Measurements from ENCODE around the gene CHRM5. TPM values are rescaled to one million over a fixed set of nuclear protein-coding genes. Genes with fewer than 3 reads are reported as not detected.

Gene CHRM5
- total RNA-seq, 1 donor from 2014 or later, result not detected

DNA sequence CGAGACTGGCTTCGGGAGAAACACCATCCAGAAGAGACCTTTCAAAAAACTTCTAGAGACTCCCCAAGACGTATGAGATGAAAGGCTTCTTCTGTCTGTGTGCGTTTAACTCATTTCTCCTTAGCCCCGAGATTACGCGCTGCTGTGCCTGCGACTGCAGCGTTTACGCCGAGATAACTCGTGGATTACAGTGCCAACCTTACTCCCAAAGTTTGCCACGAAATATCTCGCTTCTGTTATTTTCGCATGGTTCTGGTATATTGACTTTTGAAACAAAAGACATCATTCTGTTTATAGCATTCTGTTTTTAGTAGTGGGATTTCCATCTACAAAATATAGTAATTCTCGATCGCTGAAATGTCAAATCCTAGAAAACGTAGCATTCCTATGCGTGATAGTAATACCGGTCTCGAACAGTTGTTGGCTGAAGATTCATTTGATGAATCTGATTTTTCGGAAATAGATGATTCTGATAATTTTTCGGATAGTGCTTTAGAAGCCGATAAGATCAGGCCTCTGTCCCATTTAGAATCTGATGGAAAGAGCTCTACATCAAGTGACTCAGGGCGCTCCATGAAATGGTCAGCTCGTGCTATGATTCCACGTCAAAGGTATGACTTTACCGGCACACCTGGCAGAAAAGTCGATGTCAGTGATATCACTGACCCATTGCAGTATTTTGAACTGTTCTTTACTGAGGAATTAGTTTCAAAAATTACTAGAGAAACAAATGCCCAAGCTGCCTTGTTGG lies 134.1 kb downstream of the CHRM5 start:
- intact Hi-C loops (cut with DNase I), result loop anchor here (1.0 to 5.0 kb wide), 4 partner anchors 108 to 885 kb away; partner anchors contain the start of genes KATNBL1, NOP10, NUTM1 and ZNF770
- no peak for DNase-seq (ENCODE audit: low spot score in 2 of 2)
- Histone ChIP-seq H3K9me3 (no peaks in the 10 kb centered on the region), H3K27ac (peak overlapping the region; percentile 79 to 86), H3K4me3 (peak overlapping the region; percentile 85 to 86), H3K36me3 (no peaks in the 10 kb centered on the region), H3K4me1 (peaks cover 0 to 3% of the 10 kb centered on the region in 2 donors), H3K27me3 (no peaks in the 10 kb centered on the region)
- TF ChIP-seq, protein P1, sequence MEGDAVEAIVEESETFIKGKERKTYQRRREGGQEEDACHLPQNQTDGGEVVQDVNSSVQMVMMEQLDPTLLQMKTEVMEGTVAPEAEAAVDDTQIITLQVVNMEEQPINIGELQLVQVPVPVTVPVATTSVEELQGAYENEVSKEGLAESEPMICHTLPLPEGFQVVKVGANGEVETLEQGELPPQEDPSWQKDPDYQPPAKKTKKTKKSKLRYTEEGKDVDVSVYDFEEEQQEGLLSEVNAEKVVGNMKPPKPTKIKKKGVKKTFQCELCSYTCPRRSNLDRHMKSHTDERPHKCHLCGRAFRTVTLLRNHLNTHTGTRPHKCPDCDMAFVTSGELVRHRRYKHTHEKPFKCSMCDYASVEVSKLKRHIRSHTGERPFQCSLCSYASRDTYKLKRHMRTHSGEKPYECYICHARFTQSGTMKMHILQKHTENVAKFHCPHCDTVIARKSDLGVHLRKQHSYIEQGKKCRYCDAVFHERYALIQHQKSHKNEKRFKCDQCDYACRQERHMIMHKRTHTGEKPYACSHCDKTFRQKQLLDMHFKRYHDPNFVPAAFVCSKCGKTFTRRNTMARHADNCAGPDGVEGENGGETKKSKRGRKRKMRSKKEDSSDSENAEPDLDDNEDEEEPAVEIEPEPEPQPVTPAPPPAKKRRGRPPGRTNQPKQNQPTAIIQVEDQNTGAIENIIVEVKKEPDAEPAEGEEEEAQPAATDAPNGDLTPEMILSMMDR (IDR thresholded peaks at IDR 0.05), result no peak

- H3K9me3 ChIP-seq, result no peaks in the 10 kb centered on the region
- TF ChIP-seq, protein P1 (IDR thresholded peaks at IDR 0.05), result no peak
- intact Hi-C loops (cut with DNase I), result no loop called here
These were observed 138.1 kb downstream of the CHRM5 start for GRCh38 chr15:34106423-34106822.

DNA sequence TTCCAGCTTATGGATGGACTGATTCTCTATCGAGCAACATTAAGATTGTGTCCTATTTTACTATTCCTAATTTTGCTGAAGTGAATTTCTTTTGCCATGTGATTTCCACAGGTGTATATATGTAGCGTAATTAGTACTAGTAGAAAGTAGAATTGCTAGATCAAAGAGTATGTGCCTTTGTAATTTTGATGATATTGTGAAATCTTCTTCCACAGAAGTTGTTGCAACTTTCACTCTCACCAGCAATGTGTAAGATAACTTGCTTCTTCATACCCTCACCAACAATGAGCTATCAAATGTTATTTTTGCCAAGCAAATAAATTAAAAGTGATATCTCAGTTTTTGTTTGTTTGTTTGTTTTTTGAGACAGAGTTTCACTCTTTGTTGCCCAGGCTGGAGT lies 139.0 kb downstream of the CHRM5 start:
- H3K4me3 ChIP-seq, result no peak overlapping the region
- intact Hi-C loops (cut with DNase I), result no loop called here
- H3K27me3 ChIP-seq, result no peaks in the 10 kb centered on the region
- peaks cover 0 to 3% of the 10 kb centered on the region in 2 donors for H3K4me1 ChIP-seq
- DNase-seq (ENCODE audit: low spot score in 2 of 2), result no peak
- no peaks in the 10 kb centered on the region for H3K9me3 ChIP-seq
- H3K27ac ChIP-seq, result no peak overlapping the region
- TF ChIP-seq, protein P1 (IDR thresholded peaks at IDR 0.05), result no peak
- no peaks in the 10 kb centered on the region for H3K36me3 ChIP-seq

More at GRCh38 chr15:34106423-34106822, 138.1 kb downstream of the CHRM5 start:
- Histone ChIP-seq H3K27me3 (no peaks in the 10 kb centered on the region), H3K36me3 (no peaks in the 10 kb centered on the region), H3K4me3 (no peak overlapping the region), H3K4me1 (peaks cover 0 to 3% of the 10 kb centered on the region in 2 donors), H3K27ac (no peak overlapping the region)
- no peak for DNase-seq (ENCODE audit: low spot score in 2 of 2)

- TF ChIP-seq, protein P1 (IDR thresholded peaks at IDR 0.05), result peak in 2 of 3 experiments; percentile 24 to 35
- Histone ChIP-seq H3K4me3 (no peak overlapping the region), H3K27ac (no peak overlapping the region), H3K27me3 (no peaks in the 10 kb centered on the region), H3K4me1 (no peaks in the 10 kb centered on the region), H3K36me3 (no peaks in the 10 kb centered on the region), H3K9me3 (no peaks in the 10 kb centered on the region)
- no peak for DNase-seq (ENCODE audit: low spot score in 2 of 2)
- intact Hi-C loops (cut with DNase I), result no loop called here
These were observed 141.7 kb downstream of the CHRM5 start for GRCh38 chr15:34109797-34110663.

- H3K4me3 ChIP-seq, result no peak overlapping the region
- H3K4me1 ChIP-seq, result no peaks in the 10 kb centered on the region
- no peak for DNase-seq (ENCODE audit: low spot score in 2 of 2)
- no peak overlapping the region for H3K27ac ChIP-seq
- no peaks in the 10 kb centered on the region for H3K36me3 ChIP-seq
- TF ChIP-seq, protein P1 (IDR thresholded peaks at IDR 0.05), result no peak
- intact Hi-C loops (cut with DNase I), result no loop called here
- H3K27me3 ChIP-seq, result no peaks in the 10 kb centered on the region
- H3K9me3 ChIP-seq, result no peaks in the 10 kb centered on the region
These were observed 143.2 kb downstream of the CHRM5 start for GRCh38 chr15:34111488-34111887.
